HepG2 (cell line): Measurements from ENCODE around the gene DUSP12. TPM values are rescaled to one million over a fixed set of nuclear protein-coding genes. Genes with fewer than 3 reads are reported as not detected.

ENCODE experiments used
- CHD2 ChIP-seq: IDR thresholded peaks from 2 replicates; pipeline ENCODE4 v1.6.1; 2011; ENCODE audit warnings: low read depth, low read length, improper control_type of control experiment
- HNRNPK ChIP-seq: fragments of 200-400 bp; formaldehyde crosslinking; IDR thresholded peaks from 2 replicates; pipeline ENCODE4 v1.6.1; 2018; ENCODE audit warnings: low read length, low read depth, moderate library complexity, mild to moderate bottlenecking; ENCODE audit not compliant: poor library complexity, severe bottlenecking
- PHF8 ChIP-seq: sonication (generic); formaldehyde crosslinking; IDR thresholded peaks from 2 replicates; pipeline ENCODE4 v1.5.0; 2020; ENCODE audit warnings: missing genetic modification reagents
- ZNF687 ChIP-seq: sonication (generic); formaldehyde crosslinking; IDR thresholded peaks from 2 replicates; pipeline ENCODE4 v1.5.1; 2020; ENCODE audit warnings: mild to moderate bottlenecking, missing genetic modification reagents, moderate library complexity
- ZNF691 ChIP-seq: sonication (generic); formaldehyde crosslinking; IDR thresholded peaks from 2 replicates; pipeline ENCODE4 v1.4.0; 2020; ENCODE audit warnings: missing genetic modification reagents, low read depth, mild to moderate bottlenecking, borderline replicate concordance
- polyA plus RNA-seq, 8 experiments: library from polyadenylated mRNA; depleted of rRNA in 3 of 8; stranded (reverse) in 7 of 8; unstranded in 1 of 8; fragments of >200 nt; fragmentation: Illumina TruSeq in 4 of 8; extraction: Trizol in 4 of 8; gene quantifications; 2 replicates each; pipeline versions ENCODE4 v1.2.1 to v1.2.3, GENCODE V29; 2011 to 2016; ENCODE audit warnings: low read depth in 4 of 8, missing spikeins in 1 of 8, mixed read lengths in 1 of 8; ENCODE audit not compliant: insufficient read depth in 1 of 8
- total RNA-seq, 5 experiments: library from RNA; depleted of rRNA; stranded (reverse); fragments of >200 nt; fragmentation: Illumina TruSeq; extraction: Trizol; gene quantifications; 2 replicates each; pipeline ENCODE4 v1.2.3, GENCODE V29; 2016; ENCODE audit warnings: low read depth in 1 of 5
- TF ChIP-seq, protein P1 (sequence below): IDR thresholded peaks from 2 replicates; pipeline ENCODE4 v1.4.0; 2020; ENCODE audit warnings: mild to moderate bottlenecking, missing genetic modification reagents
- TF ChIP-seq, protein P2 (sequence below): IDR thresholded peaks from 2 replicates; pipeline ENCODE4 v1.6.1; 2016; ENCODE audit warnings: low read depth, control low read depth
- TF ChIP-seq, protein P3 (sequence below): sonication (generic); formaldehyde crosslinking; IDR thresholded peaks from 2 replicates; pipeline ENCODE4 v1.5.0; 2020; ENCODE audit warnings: mild to moderate bottlenecking, missing genetic modification reagents, borderline replicate concordance

The DUSP12 gene
- total and polyA plus RNA-seq, 2 of the 13 experiments (the other 11 are each of a cell fraction or from before 2014, with no cell fraction given), result 36.7 to 37.1 TPM

DNA sequence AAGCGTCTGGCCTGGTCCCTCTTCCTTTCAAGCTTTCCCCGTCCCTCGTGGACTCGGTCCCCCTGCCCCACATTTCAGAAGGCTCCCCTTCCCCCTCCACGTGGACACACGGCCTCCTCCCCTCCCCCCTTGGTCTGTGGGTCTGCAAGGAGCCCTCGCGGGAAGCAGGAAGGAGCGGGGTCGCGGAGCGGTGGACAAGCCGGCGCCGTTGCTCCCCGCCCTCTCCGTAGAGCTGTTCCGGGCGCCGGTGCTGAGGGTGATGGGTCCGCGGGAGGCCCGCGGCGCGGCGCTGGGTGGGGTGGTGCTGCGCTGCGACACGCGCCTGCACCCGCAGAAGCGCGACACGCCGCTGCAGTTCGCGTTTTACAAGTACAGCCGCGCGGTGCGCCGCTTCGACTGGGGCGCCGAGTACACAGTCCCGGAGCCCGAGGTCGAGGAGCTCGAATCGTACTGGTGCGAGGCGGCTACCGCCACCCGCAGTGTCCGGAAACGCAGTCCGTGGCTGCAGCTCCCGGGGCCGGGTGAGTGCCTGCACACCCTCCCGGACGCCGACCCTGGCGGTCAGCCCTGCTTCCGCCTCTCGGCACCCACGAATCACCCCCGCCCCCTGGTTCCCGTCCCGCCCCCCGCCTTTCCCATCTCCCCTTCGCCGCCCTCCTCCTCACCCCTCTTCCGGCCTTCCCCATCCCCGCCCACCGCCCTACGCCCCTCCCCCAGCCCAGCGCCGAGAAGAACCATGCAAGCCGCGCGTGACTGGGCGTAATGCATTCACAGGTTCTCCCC lies 22.9 kb upstream of the DUSP12 start (continued):
- TF ChIP-seq, protein P1, sequence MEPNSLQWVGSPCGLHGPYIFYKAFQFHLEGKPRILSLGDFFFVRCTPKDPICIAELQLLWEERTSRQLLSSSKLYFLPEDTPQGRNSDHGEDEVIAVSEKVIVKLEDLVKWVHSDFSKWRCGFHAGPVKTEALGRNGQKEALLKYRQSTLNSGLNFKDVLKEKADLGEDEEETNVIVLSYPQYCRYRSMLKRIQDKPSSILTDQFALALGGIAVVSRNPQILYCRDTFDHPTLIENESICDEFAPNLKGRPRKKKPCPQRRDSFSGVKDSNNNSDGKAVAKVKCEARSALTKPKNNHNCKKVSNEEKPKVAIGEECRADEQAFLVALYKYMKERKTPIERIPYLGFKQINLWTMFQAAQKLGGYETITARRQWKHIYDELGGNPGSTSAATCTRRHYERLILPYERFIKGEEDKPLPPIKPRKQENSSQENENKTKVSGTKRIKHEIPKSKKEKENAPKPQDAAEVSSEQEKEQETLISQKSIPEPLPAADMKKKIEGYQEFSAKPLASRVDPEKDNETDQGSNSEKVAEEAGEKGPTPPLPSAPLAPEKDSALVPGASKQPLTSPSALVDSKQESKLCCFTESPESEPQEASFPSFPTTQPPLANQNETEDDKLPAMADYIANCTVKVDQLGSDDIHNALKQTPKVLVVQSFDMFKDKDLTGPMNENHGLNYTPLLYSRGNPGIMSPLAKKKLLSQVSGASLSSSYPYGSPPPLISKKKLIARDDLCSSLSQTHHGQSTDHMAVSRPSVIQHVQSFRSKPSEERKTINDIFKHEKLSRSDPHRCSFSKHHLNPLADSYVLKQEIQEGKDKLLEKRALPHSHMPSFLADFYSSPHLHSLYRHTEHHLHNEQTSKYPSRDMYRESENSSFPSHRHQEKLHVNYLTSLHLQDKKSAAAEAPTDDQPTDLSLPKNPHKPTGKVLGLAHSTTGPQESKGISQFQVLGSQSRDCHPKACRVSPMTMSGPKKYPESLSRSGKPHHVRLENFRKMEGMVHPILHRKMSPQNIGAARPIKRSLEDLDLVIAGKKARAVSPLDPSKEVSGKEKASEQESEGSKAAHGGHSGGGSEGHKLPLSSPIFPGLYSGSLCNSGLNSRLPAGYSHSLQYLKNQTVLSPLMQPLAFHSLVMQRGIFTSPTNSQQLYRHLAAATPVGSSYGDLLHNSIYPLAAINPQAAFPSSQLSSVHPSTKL (CRISPR knock-in tag), result no peak
- TF ChIP-seq, protein P2, sequence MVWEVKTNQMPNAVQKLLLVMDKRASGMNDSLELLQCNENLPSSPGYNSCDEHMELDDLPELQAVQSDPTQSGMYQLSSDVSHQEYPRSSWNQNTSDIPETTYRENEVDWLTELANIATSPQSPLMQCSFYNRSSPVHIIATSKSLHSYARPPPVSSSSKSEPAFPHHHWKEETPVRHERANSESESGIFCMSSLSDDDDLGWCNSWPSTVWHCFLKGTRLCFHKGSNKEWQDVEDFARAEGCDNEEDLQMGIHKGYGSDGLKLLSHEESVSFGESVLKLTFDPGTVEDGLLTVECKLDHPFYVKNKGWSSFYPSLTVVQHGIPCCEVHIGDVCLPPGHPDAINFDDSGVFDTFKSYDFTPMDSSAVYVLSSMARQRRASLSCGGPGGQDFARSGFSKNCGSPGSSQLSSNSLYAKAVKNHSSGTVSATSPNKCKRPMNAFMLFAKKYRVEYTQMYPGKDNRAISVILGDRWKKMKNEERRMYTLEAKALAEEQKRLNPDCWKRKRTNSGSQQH (CRISPR knock-in tag), result no peak
- peak; percentile 63; the same call in 1 of the 2 replicates for TF ChIP-seq PHF8 (CRISPR knock-in tag)
- peak; percentile 71; the same call in 1 of the 2 replicates for TF ChIP-seq CHD2
- TF ChIP-seq, protein P3, sequence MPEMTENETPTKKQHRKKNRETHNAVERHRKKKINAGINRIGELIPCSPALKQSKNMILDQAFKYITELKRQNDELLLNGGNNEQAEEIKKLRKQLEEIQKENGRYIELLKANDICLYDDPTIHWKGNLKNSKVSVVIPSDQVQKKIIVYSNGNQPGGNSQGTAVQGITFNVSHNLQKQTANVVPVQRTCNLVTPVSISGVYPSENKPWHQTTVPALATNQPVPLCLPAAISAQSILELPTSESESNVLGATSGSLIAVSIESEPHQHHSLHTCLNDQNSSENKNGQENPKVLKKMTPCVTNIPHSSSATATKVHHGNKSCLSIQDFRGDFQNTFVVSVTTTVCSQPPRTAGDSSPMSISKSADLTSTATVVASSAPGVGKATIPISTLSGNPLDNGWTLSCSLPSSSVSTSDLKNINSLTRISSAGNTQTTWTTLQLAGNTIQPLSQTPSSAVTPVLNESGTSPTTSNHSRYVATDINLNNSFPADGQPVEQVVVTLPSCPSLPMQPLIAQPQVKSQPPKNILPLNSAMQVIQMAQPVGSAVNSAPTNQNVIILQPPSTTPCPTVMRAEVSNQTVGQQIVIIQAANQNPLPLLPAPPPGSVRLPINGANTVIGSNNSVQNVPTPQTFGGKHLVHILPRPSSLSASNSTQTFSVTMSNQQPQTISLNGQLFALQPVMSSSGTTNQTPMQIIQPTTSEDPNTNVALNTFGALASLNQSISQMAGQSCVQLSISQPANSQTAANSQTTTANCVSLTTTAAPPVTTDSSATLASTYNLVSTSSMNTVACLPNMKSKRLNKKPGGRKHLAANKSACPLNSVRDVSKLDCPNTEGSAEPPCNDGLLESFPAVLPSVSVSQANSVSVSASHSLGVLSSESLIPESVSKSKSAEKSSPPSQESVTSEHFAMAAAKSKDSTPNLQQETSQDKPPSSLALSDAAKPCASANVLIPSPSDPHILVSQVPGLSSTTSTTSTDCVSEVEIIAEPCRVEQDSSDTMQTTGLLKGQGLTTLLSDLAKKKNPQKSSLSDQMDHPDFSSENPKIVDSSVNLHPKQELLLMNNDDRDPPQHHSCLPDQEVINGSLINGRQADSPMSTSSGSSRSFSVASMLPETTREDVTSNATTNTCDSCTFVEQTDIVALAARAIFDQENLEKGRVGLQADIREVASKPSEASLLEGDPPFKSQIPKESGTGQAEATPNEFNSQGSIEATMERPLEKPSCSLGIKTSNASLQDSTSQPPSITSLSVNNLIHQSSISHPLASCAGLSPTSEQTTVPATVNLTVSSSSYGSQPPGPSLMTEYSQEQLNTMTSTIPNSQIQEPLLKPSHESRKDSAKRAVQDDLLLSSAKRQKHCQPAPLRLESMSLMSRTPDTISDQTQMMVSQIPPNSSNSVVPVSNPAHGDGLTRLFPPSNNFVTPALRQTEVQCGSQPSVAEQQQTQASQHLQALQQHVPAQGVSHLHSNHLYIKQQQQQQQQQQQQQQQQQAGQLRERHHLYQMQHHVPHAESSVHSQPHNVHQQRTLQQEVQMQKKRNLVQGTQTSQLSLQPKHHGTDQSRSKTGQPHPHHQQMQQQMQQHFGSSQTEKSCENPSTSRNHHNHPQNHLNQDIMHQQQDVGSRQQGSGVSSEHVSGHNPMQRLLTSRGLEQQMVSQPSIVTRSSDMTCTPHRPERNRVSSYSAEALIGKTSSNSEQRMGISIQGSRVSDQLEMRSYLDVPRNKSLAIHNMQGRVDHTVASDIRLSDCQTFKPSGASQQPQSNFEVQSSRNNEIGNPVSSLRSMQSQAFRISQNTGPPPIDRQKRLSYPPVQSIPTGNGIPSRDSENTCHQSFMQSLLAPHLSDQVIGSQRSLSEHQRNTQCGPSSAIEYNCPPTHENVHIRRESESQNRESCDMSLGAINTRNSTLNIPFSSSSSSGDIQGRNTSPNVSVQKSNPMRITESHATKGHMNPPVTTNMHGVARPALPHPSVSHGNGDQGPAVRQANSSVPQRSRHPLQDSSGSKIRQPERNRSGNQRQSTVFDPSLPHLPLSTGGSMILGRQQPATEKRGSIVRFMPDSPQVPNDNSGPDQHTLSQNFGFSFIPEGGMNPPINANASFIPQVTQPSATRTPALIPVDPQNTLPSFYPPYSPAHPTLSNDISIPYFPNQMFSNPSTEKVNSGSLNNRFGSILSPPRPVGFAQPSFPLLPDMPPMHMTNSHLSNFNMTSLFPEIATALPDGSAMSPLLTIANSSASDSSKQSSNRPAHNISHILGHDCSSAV, result no peak
- TF ChIP-seq HNRNPK, result peak; percentile 86
- TF ChIP-seq ZNF687 (CRISPR knock-in tag), result peak; percentile 70
- TF ChIP-seq ZNF691 (CRISPR knock-in tag), result 0 out of 2 replicates have a peak, but pooled peaks have one; percentile 23
